GM11168 (cell line): Measurements from ENCODE around the gene SALL3.
"Not testable (repeated sequence)": the region's sequence is repeated elsewhere in the genome, so short reads cannot be mapped to it uniquely, and the experiment has no call there.

Experiments used
- in situ Hi-C: fragments of 300-500 bp; cut with MboI; formaldehyde crosslinking; loops from one replicate; pipeline ENCODE4 v1.12.0; 2022; ENCODE audit warnings: low sequenced_read_pairs; ENCODE audit not compliant: unreplicated experiment

Gene SALL3

DNA sequence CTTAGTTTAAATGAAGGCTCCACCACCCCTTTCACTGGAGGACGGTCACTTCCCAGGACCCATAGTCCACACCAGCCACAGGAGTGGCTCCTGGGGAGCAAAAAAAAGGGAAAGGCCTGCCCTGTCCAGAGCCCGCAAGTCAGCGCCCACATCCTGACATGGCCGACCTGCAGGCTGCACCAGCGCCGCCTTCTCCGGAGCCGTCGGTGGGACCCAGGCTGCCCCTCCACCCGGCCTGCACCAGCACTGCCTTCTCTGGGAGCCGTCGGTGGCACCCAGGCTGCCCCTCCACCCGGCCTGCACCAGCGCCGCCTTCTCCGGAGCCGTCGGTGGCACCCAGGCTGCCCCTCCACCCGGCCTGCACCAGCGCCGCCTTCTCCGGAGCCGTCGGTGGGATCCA lies 14.9 kb upstream of the SALL3 start:
- in situ Hi-C loops, result not testable (repeated sequence)

DNA sequence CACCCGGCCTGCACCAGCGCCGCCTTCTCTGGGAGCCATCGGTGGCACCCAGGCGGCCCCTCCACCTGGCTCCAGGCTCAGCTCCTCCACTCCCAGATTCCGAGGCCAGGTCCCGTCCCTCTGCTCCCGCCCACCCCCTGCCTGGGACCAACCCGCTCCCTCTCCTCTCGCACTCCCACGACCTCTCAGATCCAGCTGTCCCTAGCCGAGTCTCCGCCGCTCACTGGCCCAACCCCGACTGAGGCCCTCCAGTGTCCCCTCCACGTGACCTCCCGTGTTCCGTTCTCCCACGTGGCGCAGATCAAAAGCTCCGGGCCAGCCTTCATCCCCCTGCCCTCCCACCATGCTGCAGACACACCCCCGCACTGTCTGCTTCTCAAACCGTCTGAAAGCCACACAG lies 14.4 kb upstream of the SALL3 start:
- in situ Hi-C loops, result no loop called here

DNA sequence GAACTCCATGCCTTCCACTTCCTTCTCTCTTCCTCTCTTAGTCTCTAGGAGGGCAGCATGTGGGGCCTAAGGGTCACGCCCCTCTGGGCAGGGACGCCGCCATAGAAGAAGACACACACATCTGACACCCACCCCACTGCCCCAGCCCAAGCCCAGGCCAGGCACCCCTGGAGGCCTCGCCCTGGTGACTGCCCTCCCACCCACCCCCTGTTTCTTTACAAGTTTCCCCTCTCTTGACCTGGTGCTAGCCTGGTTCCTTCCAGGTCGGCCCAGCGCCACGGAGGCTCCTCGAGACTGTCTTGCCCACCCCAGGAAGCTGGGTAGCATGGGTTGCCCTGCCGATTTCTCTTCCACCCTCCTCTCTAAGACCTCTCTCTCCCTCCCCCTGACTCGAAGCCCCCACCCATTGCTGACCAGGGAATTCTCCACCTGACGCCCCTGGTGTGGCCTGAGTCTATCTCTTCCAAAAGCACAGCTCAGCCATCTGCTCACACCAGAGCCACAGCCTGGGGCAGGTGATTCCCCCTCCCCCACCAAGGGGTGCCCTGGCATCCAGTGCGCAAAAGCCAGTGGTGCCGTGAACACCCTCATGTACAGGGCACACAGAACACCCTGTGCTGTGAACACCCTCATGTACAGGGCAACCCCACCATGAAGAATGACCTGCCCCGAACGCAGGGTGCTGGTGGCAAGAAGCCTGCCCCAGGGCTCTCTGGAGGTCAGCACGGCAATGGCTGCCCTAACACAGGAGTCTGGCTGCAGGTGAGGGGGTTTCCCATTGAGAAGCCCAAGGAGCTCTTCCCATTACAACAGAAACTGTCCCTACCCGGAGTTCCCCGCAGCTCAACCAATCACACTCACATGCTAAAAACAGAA lies 13.5 kb upstream of the SALL3 start:
- in situ Hi-C loops, result no loop called here

DNA sequence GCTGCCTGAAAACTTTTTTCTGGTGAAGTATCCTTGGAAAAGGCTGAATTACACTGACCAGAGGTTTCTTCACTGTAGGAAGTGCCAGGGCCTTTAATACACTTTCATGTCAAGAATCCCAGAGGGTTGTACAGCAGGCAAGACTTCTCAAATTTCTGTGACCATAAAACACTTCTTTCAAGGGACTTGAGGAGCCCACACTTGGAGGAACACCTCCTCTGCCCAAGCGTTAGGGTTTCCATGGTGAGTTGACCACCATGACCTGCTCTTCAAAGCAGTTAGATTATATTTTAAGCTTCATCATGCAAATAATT lies 12.9 kb upstream of the SALL3 start:
- in situ Hi-C loops, result no loop called here

DNA sequence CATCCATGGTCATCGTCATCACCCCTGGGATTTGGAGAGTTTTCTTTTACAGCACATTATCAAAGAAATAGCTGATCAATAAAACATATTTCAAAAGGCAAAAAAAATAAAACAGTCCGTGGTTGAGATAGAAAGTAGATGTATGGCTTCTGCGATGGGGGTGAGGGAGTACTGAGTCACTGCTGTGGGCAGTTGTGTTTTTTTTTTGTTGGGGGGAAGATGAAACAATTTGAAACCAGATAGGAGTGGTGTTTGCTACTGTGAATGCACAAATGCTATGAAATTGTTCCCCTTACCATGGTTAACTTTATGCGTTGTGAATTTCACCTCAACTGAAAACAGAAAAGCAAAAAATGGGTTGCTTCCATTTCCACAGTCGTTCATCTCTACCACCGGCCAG lies 11.9 kb upstream of the SALL3 start:
- in situ Hi-C loops, result no loop called here

DNA sequence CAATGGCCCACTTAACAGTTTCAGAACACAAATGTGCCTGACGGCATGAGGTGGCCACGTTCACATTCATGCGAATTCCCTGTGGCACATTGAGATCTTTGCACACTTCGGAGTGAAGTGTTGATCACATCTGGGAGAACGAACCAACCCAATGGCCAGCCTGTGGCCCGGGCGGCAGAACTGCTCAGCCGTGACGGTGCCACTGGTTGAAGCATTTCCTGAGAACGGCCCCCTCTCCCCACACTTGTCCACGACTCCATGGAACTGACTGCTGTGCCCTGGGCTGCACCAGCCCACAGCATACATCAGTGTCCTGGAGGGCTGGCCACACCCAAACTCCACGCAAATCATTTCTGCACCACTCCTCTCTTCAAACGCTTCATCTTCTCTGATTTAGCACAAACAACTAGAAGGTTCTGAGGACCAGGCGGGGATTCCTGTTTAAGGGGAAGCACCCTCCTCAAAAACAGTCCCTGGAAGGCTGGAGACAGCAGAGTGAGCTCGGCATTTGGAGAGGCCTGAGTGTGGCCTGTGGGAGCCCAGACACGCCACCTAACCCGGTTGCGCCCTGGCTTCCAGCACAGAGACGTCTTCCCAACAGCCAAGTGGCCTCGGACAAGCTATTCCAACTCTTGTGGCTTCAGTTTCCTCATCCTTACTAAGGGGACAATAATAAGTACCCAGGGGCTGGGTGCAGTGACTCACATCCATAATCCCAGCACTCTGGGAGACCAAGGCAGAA lies 9.9 kb upstream of the SALL3 start:
- in situ Hi-C loops, result no loop called here

DNA sequence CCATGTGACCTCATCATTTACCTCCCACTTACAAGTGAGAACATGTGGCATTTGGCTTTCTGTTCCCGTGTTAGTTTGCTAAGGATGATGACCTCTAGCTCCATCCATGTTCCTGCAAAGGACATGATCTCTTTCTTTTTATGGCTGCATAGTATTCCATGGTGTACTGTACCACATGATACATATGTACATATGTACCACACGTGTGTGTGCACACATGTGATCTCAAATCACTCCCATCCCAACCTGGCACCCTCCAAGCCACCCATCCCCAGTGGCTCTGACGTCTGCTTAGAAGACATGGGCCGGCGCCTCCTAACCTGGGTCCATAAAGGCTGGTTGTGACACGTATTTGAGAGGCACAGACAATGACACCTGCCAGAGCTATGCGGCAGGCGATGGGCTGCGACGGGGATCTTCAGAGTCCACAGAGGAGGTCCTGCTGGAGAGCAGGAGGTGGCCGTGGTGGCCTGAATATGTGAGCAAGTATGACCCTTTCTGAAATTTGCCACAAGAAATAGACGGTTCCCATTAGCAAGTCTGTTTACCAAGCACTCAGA lies 8.8 kb upstream of the SALL3 start:
- in situ Hi-C loops, result no loop called here

DNA sequence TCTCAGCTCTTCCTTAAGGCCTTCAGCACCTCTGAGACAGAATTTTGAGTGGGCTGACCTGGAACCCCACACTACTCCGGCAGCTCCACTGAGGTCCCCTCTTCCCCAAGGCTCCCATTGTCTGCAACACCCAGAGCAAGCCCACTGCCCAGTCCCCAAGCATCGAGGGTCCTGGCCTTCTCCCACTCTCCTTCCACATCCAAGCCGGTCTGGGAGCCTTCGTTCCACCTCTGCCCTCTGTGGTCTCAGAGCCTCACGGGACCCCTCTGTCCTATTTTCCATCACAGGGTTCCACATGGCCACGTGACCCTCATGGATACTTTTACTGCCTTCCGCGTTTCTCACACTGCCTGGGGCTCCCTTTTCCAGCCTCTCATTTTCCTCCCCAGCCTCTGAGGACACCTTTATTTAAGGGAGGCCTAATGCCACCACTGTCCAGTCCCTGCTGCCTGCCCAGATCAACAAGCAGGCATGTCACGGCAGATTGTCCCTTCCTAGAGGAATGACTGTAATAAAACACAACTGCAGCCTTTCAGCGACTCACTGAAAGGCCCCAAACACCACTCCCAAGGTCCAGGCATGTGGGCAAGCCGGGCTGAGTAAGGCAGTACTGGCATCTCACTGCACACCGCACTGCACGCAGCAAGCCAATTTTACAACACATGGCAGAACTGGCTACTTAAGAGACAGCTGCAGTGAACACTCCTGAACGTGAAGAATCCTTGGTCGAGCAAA lies 7.9 kb upstream of the SALL3 start:
- in situ Hi-C loops, result no loop called here

DNA sequence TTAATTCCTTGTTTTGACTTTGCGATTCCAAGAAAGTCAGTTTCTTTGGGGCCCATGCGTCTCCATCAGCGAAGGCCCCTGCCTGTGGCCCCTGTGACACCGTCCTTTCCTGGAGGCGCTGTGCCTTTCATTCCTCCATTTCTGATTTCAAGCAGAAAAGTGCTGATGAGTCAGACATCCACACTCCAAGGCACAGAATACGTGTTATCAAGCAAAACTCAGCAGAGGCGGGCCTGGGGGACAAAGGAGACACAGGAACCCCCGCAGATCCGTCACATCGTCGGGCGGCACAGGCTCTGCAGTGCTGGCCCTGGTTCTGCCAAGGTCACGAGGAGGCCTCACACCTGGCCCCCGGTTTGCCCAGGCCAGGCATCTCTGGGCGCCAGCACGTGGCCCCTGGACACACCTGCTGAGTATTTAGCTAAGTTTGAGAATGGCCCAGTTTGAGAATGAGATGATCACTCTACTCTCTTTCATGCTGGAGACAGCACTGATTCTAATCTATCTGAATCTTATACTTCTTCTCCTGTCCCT lies 7.2 kb upstream of the SALL3 start:
- in situ Hi-C loops, result no loop called here

DNA sequence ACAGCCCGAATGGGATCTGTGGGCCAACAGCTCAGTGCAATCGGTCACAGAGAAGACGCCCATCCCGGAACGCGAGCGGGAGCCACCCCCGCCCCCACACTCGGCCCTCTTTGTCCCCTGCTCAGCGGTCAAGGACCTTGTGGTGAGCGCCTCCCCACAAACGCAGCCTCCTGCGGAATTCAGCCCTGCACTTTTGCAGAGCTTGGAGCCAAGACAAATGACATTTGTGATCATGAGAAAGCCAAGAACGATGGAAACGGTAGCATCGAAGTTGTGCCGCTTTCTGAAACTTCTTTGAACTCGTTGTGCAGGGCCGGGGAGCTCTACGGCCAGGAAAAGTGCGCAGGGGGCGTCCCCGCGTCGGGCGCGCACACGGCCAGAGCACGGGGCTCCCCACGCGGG lies 6.7 kb upstream of the SALL3 start:
- in situ Hi-C loops, result no loop called here

DNA sequence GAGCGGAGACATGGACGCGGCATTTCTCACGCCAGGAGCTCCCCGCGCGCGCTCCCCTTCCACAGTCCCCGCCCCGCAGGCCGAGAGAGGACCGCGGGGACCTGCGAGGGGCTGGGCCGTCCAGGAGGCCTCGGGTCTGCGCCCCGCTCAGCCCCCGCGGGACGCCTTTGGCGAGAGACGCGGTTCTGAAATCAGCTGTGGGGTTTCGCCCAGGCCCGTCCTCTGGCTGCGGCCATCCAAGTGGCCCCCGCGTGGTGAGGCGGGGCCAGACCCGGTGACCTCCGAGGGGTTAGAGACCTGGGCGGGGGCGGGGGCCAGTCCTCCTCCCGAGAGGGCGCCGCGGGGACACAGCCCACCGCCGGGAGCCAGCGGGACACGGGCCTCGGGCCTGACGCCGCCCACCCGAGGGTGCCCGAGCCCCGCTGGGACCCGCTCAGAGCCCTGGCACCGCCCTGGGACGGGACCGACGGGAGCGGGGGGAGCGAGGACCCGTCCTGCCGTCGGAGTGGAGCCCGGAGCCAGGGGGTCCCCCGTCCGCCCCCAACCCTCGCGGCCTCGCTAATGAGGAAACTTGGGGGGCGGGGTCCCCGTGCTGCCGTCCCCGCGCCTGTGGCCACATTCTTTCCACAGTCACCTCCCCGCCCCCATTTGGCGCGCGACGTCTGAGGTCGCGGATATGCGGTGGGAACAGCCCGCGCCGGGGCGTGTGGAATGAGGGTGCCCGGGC lies 6.1 kb upstream of the SALL3 start:
- in situ Hi-C loops, result no loop called here

DNA sequence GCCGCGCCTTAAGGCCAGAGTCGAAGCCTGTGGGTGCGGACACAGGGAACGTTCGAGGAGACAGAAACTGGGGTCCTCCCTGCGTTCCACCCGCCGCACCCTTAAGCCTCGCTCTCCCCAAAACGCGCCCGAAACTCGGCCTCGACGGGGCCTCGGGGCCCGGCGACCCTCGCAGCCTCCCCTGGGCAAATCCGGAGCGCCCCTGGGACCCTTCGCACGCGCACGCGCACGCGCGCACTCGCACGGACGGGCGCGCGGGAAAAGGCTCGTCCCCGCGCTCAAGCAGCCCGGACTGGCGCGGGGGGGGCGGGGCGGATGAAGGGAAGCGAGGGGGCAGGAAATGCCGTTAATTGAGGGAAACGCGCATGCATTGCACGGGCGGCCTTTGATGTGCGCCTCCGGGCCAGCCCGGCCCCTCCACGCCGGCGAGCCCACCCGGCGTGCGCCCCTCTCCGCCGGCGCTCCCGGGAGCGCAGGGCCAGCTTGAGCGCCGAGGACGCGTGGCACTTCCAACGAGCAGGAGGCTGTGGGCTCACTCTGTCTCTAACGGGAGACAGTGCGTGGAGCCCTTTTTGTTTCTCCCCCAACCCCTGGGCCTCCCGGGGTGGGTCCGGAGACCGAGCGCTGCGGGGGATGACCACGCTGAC lies 5.4 kb upstream of the SALL3 start:
- in situ Hi-C loops, result no loop called here

DNA sequence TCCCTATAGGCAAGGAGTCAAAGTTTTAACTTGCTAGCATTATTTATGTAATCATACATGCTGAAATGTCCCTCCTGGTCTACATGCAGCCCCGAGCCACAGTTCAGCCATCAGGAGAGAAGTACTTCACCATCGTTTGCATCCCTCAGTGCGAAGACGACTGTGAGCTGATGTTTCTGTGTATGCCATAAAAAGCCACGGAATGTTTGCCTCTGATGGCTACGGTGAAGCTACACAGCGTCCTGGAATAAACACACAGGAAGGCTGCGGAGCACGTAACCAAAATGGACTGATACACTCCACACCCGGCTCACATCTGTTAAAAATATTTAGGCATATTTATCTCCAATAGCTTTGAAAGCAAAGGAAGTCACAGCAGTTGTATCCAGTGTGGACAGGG lies 4.3 kb upstream of the SALL3 start:
- in situ Hi-C loops, result no loop called here

DNA sequence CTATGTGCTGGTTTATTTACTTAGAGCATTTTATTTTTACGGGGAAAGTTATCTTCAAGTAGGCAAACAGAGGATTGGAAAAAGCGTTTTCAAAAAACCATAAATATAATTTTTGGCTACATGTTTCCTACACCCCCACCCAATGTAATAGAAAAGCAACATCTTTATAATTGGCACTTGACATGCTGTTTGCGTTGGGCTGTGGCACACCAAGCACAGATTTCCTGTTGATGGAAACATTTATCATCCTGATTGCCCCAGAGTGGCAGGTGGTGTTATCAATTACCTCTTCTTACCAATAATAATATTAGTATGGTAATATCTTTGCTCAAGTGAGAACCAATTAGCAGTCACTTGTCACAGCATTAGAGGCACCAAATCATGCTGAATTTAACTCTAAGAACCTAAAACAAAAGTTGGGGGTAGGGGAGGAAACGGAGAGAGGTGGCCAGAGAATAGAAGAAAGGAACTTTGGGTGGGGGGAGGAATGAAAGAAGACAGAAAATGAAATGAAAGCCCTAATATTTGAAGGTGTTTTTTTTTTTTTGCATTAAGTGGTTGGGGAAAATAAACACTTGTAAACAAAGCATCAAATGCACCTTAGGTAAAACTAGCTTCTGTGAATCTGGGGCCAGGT lies 3.8 kb upstream of the SALL3 start:
- in situ Hi-C loops, result no loop called here

DNA sequence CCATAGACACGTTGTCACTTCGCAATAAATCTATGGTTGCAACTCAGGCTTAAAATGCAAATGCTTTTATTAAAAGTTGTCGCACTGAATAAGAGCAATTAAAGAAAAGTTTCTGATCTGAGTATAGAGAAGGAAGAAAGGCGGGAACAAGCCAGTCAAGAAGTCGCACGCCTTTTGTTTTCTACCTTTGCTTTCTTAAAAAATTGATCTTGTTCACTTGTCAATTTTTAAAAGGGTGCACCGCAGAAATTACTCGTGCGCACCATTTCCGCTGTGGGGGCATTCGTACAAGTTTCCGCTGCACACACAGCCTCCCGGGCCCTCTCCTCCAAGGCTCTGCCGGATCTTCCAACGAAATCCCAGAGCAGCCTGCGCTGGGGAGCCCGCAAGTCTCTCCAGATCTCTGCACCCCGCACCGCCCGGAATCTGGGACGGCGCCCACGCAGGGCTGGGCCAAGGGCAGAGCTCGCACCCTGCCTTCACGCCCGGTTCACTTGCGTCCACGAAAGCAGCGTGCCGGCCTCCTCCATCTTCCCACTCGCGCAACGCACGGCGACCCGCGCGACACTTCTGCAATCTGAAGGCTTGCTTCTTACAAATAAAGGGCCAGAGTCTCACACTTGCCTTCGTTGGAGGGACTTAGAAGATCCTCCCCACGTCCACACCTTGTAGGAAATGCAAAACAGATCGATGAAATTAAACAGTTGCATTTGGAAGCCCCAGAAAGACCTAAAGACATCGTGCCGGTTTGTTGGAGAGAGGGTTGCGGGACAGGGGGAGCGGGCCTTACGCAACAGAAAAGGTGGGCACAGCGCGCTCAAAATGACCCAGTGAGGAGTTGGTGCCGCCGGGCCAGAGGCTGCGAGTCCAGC lies 2.6 kb upstream of the SALL3 start:
- in situ Hi-C loops, result no loop called here

DNA sequence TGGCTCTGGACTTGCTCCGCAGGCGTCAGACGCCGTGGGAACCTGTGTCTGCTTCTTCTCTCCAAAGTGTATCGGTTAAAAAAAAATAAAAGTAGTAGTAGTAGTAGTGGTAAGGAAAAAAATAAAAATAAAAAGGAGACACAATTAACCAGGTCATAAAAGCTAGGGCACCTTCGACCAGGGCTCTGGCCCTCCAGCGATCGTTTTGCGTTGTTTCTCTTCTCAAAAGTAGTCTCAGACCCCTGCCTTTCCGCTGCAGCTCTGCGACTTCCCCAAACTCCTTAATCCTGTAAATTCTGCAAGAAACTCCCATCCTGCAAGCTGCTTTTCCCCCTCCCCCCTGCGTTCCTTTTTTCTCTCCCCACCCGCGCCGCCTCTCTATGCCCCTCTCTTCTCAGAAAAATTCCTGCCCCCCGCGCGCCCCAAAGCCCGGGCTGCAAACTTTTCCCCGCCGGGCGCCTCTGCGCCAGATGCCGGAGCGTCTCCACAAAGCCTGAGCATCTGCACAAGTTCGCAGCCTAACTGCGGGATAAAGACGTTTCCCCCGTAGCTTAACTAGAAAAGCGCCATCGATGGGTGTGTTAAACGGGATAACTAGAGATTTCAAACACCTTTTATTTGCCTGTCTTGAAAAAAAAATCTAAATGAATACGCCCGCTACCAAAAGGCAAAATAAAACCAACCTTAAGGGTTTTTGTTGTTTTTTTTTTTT lies 1.8 kb upstream of the SALL3 start:
- in situ Hi-C loops, result no loop called here

DNA sequence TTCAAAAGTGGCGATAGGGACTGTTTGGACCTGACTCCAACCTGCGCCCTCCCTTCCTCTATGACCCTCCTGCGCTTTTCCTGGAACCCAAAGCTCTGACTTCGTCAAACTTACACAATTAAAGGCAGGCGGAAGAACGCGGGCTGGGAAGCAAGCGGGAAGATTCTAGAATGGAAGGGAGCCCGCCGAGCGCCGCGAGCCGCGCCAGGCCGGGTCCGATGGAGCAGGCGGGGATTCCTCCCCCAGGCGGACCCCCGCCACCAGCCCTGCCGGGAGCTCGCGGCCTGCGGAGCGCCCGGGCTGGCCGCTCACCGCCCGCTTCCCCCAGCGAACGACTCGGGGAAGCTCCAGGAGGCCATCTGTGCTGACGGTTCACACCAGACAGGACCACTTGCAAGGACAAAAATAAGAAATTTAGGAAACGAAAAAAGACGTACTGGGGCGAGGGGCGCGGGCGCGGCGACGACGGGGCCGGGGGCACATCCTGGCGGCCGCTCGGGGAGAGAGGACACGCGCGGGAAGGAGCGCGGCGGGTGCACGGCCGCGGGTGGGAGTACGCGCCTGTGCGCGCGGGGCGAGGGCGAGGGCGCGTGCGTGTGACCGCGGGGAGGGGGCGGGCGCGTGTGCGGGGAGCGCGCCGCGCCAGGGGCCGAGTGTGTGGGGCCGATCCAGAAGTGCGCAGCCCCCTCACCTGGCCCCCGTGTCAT lies 1.1 kb upstream of the SALL3 start:
- in situ Hi-C loops, result no loop called here
